ENCODE measurements around the gene KCNN3. TPM values are rescaled to one million over a fixed set of nuclear protein-coding genes. Genes with fewer than 3 reads are reported as not detected.

Gene KCNN3
- total and polyA plus RNA-seq, 10 donors: 0.13 to 15.1 (median 7.4) TPM

DNA sequence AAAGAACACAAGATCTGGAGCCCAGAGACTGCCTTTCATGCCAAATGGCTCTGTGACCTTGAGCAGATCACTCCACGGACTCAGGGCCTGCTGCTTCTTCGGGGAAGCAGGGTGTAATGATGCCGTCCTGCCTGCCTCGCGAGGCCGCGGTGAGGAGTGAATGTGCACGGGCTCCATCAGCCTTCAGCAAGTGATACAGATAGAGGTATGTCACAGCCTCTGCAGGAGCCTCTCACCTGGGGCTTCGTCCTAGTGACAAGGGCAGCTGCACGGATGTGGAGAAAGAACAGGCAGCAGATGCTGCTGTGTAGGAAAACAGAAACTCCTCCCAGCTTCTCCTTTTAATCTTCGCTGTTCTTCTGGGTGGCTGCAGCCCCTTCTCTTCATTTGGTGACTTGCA lies 127.5 kb downstream of the KCNN3 start:
- Histone ChIP-seq H3K27me3 (replicated peaks in 1 of 7) (peaks cover 0 to 32% (median 0%) of the 10 kb centered on the region in 7 donors), H3K9me3 (peaks cover 0 to 6% (median 0%) of the 10 kb centered on the region in 8 donors), H3K27ac (no peak overlapping the region), H3K4me3 (no peak overlapping the region), H3K36me3 (no peaks in the 10 kb centered on the region), H3K4me1 (peaks cover 0 to 15% (median 10%) of the 10 kb centered on the region in 6 donors)
- WGBS, 5 donors: 82 to 93% (median 91%) methylated on average over 11 of the region's 11 CpGs
- intact Hi-C loops (cut with DNase I; ENCODE audit: low total_unique reads): no loop called here
- DNase-seq: no peak
- TF ChIP-seq POLR2AphosphoS5 (IDR thresholded peaks at IDR 0.05) (no peak), POLR2A (IDR thresholded peaks at IDR 0.05) (no peak)
- TF ChIP-seq, protein P1, sequence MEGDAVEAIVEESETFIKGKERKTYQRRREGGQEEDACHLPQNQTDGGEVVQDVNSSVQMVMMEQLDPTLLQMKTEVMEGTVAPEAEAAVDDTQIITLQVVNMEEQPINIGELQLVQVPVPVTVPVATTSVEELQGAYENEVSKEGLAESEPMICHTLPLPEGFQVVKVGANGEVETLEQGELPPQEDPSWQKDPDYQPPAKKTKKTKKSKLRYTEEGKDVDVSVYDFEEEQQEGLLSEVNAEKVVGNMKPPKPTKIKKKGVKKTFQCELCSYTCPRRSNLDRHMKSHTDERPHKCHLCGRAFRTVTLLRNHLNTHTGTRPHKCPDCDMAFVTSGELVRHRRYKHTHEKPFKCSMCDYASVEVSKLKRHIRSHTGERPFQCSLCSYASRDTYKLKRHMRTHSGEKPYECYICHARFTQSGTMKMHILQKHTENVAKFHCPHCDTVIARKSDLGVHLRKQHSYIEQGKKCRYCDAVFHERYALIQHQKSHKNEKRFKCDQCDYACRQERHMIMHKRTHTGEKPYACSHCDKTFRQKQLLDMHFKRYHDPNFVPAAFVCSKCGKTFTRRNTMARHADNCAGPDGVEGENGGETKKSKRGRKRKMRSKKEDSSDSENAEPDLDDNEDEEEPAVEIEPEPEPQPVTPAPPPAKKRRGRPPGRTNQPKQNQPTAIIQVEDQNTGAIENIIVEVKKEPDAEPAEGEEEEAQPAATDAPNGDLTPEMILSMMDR (IDR thresholded peaks at IDR 0.05 in 8 of 11, conservative IDR thresholded peaks at IDR 0.05 in 3 of 11): no peak

DNA sequence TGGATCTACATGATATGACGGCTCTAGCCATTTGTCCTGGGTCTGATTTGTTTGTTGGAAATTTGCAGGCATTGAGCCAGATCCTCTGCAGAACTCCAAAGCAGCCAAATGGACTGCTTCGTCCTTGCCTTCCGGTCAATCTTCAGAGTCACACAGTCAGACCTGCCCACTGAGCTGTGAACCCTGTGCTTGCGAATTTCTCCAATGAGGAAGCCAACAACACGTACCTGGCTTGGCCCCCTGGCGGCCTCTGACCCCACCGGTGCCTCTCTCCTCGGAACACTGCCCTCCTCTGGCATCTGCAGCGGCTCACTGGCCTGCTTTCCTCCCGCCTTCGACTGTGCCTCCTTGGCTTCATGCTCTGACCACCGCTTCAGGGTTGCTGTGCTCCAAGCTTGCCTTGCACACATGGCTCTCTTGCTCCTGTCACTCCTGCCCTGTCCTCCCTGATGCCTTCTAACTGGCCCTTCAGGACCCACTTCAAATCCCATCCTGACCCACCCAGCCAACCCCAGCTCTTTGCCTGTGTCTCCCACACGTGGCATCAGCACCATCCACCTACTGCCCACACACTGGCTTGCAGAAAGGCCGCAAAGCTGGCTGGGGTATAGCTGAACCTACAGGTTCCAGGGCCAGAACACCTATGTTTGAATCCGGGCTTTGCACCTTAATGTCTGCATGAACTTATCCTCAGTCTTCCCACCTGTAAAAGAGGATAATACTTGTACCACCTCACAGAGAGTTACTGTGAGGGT lies 128.2 kb downstream of the KCNN3 start:
- TF ChIP-seq, protein P1 (IDR thresholded peaks at IDR 0.05 in 8 of 11, conservative IDR thresholded peaks at IDR 0.05 in 3 of 11): no peak
- no peak for TF ChIP-seq POLR2AphosphoS5 (IDR thresholded peaks at IDR 0.05)
- no peak for TF ChIP-seq POLR2A (IDR thresholded peaks at IDR 0.05)
- Histone ChIP-seq H3K36me3 (no peaks in the 10 kb centered on the region), H3K27me3 (replicated peaks in 1 of 7) (peaks cover 0 to 25% (median 0%) of the 10 kb centered on the region in 7 donors), H3K4me3 (no peak overlapping the region), H3K27ac (no peak overlapping the region), H3K9me3 (peaks cover 0 to 6% (median 0%) of the 10 kb centered on the region in 8 donors), H3K4me1 (peaks cover 0 to 8% (median 3%) of the 10 kb centered on the region in 6 donors)
- WGBS, 5 donors: 83 to 89% (median 89%) methylated on average over 15 of the region's 15 CpGs
- intact Hi-C loops (cut with DNase I; ENCODE audit: low total_unique reads): no loop called here
- DNase-seq: no peak

DNA sequence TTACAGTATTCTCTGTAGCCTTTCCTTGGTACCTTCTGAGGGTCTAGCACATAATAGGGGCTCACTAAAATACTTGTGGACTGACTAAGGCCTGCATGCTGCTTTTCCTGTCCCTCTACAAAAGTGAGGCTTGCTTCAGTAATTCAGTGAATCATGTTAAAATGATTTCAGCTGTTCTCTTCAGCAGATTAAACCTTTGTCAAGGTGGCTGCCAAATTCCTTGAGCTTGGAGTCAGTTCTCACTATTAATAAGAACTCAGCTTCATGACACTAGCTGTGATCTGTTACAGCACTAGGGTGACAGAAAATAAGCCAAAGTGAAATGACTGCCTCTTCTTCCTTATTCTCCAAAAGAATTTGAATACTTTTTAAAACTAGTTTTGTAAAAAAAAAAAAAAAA lies 128.8 kb downstream of the KCNN3 start:
- no peak for DNase-seq
- Histone ChIP-seq H3K36me3 (no peaks in the 10 kb centered on the region), H3K27me3 (replicated peaks in 1 of 7) (peaks cover 0 to 20% (median 0%) of the 10 kb centered on the region in 7 donors), H3K9me3 (peaks cover 0 to 6% (median 0%) of the 10 kb centered on the region in 8 donors), H3K4me3 (no peak overlapping the region), H3K27ac (no peak overlapping the region), H3K4me1 (peaks cover 0 to 3% (median 0%) of the 10 kb centered on the region in 6 donors)
- TF ChIP-seq POLR2A (IDR thresholded peaks at IDR 0.05): no peak
- TF ChIP-seq, protein P1 (IDR thresholded peaks at IDR 0.05 in 8 of 11, conservative IDR thresholded peaks at IDR 0.05 in 3 of 11): no peak
- TF ChIP-seq POLR2AphosphoS5 (IDR thresholded peaks at IDR 0.05): no peak
- intact Hi-C loops (cut with DNase I; ENCODE audit: low total_unique reads): no loop called here

DNA sequence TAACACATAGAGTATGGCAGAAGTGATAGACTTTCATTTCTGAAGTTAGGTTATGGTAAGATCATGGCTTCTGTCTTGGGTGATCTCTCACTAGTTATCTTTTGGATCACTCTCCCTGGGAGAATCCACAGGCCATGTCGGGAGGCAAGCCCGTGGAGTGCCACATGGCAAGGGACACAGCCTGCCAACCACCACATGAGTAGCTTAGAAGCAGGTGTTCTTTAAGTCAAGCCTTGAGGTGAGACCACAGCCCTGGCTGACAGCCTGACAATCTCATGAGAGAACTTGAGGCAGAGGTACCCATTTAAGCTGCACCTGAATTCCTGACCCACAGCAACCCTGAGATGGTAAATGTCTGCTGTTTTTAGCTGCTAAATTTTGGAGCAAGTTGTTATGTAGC lies 130.4 kb downstream of the KCNN3 start:
- TF ChIP-seq, protein P1 (IDR thresholded peaks at IDR 0.05 in 8 of 11, conservative IDR thresholded peaks at IDR 0.05 in 3 of 11): no peak
- no peak for TF ChIP-seq POLR2AphosphoS5 (IDR thresholded peaks at IDR 0.05)
- no peak for TF ChIP-seq POLR2A (IDR thresholded peaks at IDR 0.05)
- 78 to 95% (median 84%) methylated on average over 2 of the region's 2 CpGs for WGBS, 5 donors
- Histone ChIP-seq H3K27me3 (replicated peaks in 1 of 7) (peaks cover 0 to 11% (median 0%) of the 10 kb centered on the region in 7 donors), H3K4me3 (no peak overlapping the region), H3K4me1 (no peaks in the 10 kb centered on the region), H3K27ac (no peak overlapping the region), H3K9me3 (peaks cover 0 to 6% (median 0%) of the 10 kb centered on the region in 8 donors), H3K36me3 (no peaks in the 10 kb centered on the region)
- no peak for DNase-seq
- intact Hi-C loops (cut with DNase I; ENCODE audit: low total_unique reads): no loop called here
